HG03066 (cell line): ENCODE data around the gene MAST2.
"Not testable (repeated sequence)": the region's sequence is repeated elsewhere in the genome, so short reads cannot be mapped to it uniquely, and the experiment has no call there.

Experiments used
- ATAC-seq: cut with Tn5 transposase; IDR thresholded peaks from one replicate; pipeline ENCODE4 v1.9.1; 2021; ENCODE audit warnings: low read depth; ENCODE audit not compliant: unreplicated experiment

Gene MAST2

DNA sequence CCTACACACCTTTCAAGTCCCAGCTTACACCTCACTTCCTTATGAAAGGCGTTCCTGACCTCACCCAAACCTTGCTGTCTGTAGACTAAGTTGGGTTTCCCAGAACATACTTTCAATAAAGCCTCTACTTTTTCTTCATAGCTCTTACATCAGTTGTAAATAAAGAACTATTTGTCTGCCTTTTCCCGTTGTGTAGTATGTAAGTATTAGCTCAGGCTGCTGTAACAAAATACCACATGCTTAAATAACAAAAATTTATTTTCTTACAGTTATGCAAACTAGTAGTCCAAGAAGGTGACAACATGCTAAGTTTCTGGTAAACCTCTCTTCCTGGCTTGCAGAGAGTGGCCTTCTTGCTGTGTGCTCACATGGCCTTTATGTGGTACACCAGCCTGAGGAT, 86.7 kb downstream of the MAST2 start:
- ATAC-seq, result no peak

DNA sequence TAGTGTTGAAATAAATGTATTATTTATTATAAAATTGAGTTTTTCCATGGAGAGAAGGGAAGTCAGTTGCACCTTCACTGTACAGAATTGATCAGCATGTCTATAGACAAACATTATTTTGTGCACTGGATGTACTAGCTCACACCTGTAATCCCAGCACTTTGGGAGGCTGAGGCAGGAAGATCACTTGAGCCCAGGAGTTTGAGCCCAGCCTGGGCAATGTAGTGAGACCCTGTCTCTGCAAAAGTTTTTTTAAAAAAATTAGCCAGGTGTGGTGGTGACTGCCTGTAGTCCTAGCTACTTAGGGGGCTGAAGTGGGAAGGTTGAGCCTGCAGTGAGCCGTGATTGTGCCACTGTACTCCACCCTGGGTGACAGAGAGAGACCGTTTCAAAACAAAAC, 87.7 kb downstream of the MAST2 start:
- ATAC-seq, result no peak

DNA sequence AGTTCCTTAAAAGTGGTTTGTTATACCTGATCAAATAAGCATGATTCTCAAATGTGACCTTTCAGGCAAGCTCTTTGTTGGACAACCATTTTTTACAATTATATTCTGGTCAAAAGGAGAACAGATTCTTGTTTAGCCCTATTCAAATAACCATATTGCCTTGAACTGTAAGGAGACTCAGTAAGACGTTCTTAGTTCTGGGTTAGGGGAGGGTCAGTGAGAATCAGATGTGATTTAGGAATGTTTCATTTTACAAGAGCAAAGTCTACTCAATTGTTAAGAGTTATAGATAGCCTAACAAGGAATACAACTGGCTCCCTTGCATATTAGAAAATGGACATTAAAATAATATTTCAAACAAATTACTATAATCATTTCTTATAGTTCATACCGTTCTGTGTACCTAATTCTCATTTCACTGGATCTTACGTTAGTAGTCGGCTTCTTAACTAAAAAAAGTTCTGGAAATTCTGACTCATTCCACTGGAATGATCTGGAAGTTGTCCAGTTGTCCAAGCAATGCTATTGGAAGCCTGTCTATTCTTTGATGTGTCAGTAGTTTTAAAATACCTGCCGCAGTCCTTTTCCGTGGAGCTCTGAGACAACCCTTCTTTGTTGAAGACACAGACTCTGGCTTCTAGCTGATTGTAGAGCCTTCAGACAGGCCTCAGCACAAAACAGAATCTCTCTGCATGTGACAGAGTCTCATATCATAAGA, 88.8 kb downstream of the MAST2 start:
- ATAC-seq, result no peak

DNA sequence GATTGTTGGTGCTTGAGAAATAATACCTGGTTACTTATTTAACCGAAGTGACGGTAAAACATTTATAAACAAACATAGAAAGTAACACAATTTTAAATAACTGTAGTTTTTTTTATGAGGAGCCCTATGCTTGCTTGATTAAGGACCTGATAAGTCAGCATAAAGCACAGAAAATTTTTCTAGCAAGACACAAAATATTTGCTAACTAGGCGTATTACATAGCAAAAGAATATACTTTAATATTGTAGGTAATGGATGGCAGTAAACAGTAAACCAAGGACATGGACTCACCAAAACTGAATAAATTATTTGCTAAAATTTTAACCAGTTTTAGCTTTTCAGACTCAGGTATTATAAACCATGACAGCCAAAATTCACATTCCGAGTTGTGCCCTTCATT, 90.9 kb downstream of the MAST2 start:
- ATAC-seq, result no peak

DNA sequence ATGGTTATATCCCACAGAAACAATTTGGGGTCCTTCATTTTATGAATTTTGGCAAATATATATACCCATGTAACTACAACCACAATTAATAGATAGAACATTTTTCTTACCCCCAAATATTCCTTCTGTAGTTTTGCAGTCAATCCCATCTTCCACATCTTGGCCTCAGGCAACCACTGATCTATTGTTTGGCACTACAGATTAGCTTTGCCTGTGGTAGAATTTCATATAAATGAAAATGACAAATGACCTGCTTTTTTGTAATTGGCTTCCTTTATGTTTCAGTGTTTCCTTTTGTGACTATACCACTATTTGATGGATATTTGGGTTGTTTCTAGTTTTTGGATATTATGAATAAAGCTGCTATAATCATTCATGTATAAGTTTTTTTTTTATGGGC, 91.5 kb downstream of the MAST2 start:
- ATAC-seq, result no peak

DNA sequence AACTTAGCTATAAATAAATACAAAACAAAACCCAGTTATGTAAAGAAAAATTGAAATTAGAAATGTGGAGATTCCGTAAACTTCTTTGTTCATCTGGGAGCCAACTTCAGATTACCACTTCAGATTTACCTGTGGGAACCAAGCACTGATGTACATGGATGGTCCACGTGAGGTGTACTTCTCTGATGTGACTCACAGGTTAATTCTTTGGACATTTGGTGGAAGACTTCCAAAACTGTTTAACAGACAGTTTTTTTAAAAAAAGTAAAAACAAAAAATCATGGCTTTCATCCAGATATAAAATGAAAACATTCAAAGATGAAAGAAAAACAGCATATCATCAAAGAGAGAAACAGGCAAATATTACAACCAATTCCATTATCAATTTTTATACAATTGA, 92.0 kb downstream of the MAST2 start:
- no peak for ATAC-seq

DNA sequence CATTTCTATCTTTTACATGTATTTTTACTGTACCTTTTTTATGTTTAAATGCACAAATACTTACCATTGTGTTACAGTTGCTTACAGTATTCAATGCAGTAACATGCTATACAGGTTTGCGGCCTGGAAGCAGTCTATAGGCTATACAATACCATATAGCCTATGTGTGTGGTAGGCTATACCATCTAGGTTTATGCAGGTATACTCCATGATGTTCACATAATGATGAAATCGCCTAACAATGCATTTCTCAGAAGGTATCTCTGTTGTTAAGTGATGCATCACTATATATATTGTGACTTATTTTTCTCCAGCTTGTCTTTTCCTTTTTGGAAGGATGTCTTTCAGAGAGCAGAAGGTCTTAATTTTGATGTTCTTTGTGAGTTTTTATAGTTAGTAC, 103.5 kb downstream of the MAST2 start:
- ATAC-seq, result no peak

DNA sequence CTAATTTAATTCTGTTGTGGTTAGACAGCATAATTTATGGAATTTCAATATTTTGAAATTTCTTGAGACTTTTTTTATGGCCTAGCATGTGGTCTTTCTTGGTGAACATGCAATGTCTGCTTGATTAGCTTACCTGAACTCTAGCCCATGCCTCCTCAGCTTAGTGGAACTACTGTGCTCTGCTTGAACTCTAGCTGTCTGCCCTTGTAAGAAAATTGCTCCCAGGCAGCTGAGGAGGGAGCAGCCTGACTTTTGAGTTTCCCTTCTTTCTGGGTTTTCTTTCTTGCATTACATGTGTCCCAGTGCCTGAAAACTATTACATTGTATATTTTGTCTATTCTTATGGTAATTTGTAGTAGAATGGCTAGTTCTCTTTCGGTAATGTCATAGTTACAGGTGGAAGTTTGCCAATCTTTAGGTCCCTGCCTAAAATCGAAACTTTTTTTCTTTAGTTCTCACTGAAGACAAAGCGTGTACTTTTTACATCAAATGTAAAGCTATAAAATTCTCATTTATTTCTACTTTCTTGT, 105.3 kb downstream of the MAST2 start:
- no peak for ATAC-seq

DNA sequence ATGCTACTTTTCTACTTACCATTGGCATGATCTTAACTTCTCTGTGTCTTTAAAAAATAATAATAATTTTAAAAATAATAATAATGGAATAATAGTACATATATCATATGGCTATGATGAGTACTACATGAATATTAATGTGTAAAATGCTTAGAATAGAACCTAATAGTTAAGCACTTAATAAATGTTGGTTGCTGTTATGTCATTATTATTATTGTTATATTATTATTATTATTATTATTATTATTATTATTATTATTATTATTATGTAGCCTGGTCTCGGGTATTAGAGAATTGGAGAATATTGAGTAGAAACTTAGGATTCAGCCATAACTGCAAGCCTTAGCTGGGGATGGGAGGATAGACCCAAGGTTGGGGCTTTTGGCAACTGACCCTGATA, 108.2 kb downstream of the MAST2 start:
- no peak for ATAC-seq

DNA sequence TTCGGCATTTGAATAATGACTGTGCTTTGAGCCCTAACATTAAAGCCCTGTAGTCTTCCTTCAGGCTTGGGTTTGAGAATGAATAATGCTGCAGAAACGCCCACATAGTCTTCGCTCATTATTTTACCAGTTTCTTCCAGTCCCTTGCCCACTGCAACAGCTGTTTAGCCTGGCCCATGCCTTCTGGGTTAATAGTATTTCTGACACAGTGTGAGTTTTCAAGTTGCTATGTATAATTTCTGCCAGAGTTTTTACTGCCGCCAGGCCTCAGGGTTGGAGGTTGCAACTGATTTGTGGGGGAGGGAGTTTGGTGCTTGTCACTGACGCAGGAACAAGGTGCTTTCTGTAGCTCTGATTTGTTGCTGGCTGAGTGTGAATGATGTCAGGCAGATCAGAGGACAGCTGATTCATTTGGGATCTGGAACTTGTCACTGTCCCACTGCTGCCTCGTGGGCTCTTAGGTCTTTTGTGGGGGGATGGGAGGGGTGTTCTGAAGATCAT, 109.8 kb downstream of the MAST2 start:
- no peak for ATAC-seq

DNA sequence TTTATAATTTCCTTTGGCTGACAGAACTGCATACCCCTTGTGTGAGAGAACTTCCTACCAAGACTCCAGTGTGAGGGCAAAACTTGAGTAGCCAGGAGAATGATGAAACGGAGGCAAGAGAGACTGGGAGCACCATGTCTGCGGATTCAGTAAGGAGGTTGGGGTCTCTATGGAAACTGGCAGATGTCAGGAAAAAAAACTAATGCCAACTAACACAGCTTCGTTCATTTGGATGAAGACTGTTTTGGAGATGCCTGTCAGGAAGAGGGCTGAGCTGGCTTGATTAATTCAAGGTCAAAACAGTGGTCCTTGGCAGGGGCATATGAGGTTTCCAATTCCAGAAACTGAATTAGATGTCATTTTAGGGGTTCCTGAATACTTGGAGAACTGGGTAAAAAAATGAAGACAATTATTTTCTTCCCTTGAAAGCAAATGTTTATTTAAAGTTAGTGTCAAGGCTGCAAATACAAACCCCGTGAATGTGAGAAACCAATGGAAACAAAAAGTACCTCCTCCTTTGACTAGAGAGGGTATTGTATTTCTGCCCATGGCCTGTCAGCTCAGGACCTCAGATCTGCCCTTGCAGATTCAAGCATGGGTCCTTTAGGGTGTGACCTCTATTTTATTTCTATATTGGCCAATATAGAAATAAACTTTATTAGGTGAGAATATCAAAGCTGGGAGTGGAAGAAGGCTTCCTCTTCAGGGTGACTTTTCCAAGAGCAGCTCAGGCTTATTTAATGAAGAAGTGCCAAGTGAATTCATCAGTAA, 110.5 kb downstream of the MAST2 start:
- ATAC-seq, result no peak

DNA sequence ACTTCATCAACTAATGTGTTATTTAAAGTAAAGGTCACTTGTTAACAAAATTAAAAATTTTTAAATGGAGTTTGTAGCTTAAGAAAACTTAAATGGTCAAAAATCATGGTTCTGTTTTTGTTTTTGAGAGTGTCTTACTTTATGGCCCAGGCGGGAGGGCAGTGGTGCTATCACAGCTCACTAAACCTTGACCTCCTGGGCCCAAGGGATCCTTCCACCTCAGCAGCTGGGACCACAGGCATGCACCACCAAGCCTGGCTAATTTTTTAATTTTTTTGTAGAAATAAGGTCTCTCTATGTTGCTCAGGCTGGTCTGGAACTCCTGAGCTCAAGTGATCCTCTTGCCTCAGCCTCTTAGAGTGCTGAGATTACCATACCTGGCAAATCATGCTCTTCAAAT, 111.4 kb downstream of the MAST2 start:
- ATAC-seq, result no peak

DNA sequence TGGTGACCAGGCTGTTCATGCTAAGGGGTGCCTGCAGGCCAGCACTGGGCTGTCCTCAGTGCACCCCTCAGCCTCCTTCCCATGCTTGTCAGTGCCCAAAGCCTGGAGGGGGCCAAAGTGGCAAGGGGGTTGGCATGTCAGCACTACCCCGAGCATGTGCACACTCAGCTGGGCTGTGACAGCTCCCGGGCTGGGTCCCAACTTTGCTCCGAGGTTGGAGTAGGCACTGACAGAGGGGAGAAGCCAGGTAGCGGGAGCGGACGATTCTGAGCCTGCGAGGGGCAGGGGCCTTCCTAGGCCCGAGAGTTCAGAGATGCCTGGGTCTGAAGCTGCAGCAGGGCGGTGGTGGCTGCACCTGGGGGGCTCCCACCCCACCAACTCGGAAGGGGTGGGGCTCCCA, 119.0 kb downstream of the MAST2 start:
- no peak for ATAC-seq

DNA sequence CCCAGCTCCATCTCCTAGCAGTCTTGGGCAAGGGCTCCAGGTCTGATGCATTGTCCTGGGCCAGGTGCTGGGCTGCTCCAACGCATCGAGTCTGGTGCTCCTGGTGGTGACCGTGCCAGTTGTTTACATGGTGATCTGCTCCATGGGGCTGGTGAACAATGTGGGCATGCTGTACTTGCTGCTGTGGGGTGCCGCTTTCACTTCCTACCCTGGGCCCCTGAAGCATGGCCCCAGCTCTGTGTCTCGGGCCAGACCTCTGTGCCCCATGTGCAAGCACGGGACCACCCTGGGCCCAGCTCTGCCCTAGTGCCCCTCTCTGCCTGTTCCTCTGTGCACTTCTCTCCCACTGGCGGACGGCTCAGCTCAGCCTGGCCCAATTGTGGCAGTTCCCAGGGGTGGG, 119.4 kb downstream of the MAST2 start:
- no peak for ATAC-seq

DNA sequence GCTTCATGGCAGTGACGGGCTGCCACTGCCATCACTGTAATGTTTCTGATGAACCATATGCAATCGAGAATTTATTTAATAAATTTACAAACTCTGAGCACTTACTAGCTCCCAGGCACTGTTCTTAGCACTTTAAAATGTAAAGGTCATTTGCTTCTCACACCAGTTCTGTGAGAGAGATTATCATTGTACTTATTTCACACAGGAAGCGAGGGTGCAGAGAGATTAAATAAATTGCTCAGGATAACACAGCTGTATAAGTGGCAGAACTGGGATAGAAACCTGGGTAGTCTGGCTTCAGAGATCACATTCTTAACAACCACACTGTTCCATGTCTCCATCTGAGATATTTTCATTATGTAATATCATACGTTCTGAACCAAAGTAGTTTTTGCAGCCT, 119.9 kb downstream of the MAST2 start:
- no peak for ATAC-seq

DNA sequence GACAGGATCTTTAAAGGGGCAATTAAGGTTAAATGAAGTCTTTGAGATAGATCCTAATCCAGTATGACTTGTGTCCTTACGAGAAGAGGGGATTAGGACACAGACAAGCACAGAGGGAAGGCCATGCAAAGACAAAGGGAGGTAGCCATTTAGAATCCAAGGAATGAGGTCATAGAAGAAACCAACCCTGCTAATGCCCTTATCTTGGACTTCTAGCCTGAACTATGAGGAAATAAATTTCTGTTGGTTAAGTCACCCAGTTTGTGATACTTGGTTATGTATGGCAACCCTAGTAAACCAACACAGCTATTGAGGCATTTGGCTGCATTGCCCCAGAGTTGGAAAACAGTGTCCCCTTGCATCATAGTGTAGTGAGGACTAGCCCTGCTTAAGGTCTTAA, 121.3 kb downstream of the MAST2 start:
- ATAC-seq, result no peak

DNA sequence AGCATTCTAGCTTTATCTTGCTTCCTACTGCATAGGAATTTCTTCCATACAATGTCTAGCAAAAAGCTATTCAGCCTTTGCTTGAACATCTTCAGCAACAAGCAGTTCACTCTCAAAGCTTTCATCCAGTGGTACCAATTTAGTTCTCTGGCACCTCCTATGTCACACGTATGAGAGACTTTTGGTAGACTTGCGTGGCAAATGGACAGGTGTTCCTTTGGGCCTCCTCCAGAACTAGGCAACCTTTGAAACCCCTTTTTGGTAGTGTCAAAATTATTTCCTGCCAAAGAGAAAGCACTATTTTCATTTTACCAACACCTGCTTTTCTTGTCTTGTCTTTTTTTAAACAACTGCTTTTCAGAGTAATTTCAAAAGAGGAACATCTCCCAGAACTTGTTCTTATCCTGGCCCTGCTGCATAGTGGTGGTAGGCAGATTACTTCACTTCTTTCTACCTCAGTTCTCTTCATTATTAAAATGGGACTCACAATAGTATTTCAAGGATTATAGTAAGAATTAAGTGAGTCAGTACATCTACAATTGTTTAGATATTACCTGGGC, 122.4 kb downstream of the MAST2 start:
- no peak for ATAC-seq

DNA sequence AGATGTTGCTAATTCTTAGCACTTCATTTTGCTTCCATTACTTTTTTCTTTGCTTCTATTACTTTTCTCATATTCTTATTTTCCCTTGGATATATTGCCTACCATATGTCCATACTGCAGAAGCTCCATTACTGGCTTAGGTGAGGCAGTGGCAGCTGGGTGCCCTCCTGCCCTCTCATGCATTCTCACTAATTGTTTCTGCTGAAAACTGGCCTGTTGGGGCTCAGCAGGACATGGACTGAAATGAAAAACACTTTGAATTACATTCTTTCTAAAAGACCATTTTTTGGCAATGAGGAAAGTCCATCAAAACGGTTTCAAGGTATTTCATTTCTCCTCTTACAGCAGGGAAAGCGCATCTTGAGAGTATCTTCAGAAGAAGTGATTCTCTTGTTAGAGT, 122.9 kb downstream of the MAST2 start:
- ATAC-seq, result no peak

DNA sequence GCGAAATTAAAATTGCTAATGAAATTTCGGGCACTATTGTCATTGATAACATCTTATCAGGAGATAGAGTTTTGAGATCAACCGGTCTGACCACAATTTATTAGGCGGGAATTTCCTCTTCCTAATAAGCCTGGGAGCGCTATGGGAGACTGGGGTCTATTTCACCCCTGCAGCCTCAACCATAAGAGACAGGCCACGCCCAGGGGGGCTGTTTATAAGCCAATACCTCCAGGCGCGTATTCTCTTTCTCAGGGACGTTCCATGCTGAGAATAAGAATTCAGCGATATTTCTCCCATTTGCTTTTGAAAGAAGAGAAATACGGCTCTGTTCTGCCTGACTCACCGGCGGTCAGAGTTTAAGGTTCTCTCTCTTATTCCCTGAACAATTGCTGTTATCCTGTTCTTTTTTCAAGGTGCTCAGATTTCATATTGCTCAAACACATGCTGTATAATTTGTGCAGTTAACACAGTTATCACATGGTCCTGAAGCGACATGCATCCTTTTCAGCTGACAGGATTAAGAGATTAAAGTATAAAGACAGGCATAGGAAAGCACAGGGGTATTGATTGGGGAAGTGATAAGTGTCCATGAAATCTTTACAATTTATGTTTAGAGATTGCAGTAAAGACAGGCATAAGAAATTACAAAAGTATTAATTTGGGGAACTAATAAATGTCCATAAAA, 124.0 kb downstream of the MAST2 start:
- ATAC-seq, result not testable (repeated sequence)

DNA sequence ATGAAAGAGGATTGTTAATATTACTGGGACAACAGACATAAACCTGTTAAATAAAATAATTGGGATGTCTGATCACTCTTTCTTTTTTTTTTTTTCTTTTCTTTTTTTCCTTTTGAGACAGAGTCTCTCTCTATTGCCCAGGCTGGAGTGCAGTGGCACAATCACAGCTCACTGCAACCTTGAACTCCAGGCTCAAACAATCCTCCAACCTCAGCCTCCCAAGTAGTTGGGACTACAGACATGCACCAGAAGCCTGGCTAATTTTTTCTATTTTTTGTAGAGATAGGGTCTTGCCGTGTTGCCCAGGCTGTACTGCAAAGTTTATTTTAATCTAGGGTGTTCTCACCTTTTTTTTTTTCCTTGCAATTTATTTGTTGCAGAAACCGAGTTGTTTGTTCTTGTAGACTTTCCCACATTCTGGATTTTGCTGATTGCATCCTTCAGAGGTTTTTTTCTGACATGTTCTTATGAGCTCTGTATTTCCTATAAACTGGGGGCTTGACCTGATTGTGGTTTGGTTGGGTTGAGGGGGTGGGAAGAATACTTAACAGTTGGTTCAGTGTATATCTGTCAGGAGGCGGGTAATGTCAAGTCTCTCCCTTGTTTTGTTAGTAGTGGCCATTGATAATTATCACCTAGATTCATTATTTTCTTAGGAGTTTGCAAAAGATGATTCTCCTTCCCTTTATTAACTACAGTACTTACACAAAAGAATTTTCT, 125.2 kb downstream of the MAST2 start:
- ATAC-seq, result no peak
